ENCODE data around the gene DNAH6.

Gene DNAH6

GRCh38 chr2:84788498-84788897 is 272.2 kb downstream of the DNAH6 start:
- in situ Hi-C loops (cut with HindIII; ENCODE audit: low sequenced_read_pairs) = loop anchor here (10.0 kb wide), 1 partner anchor 56 kb away; no protein-coding TSS in a partner anchor

GRCh38 chr2:84792856-84793522 is 276.7 kb downstream of the DNAH6 start:
- in situ Hi-C loops (cut with HindIII; ENCODE audit: low sequenced_read_pairs) = no loop called here

GRCh38 chr2:84793641-84794040 is 277.3 kb downstream of the DNAH6 start:
- in situ Hi-C loops (cut with HindIII; ENCODE audit: low sequenced_read_pairs) = no loop called here

- in situ Hi-C loops (cut with HindIII; ENCODE audit: low sequenced_read_pairs) = no loop called here
Observed at GRCh38 chr2:84796798-84797197, 280.5 kb downstream of the DNAH6 start.

GRCh38 chr2:84797271-84797670 is 281.0 kb downstream of the DNAH6 start:
- in situ Hi-C loops (cut with HindIII; ENCODE audit: low sequenced_read_pairs) = no loop called here

- in situ Hi-C loops (cut with HindIII; ENCODE audit: low sequenced_read_pairs) = no loop called here
Observed at GRCh38 chr2:84799772-84800171, 283.5 kb downstream of the DNAH6 start.

- in situ Hi-C loops (cut with HindIII; ENCODE audit: low sequenced_read_pairs) = no loop called here
Observed at GRCh38 chr2:84800194-84800805, 284.0 kb downstream of the DNAH6 start.

- in situ Hi-C loops (cut with HindIII; ENCODE audit: low sequenced_read_pairs) = no loop called here
Observed at GRCh38 chr2:84801811-84802210, 285.5 kb downstream of the DNAH6 start.

- in situ Hi-C loops (cut with HindIII; ENCODE audit: low sequenced_read_pairs) = loop anchor here (5.0 kb wide), 1 partner anchor 97 kb away; no protein-coding TSS in a partner anchor
Observed at GRCh38 chr2:84805250-84805958, 289.1 kb downstream of the DNAH6 start.

GRCh38 chr2:84807063-84807485 is 290.8 kb downstream of the DNAH6 start:
- in situ Hi-C loops (cut with HindIII; ENCODE audit: low sequenced_read_pairs) = loop anchor here (5.0 kb wide), 1 partner anchor 95 kb away; no protein-coding TSS in a partner anchor

- in situ Hi-C loops (cut with HindIII; ENCODE audit: low sequenced_read_pairs) = loop anchor here (5.0 kb wide), 1 partner anchor 94 kb away; no protein-coding TSS in a partner anchor
Observed at GRCh38 chr2:84808279-84808678, 292.0 kb downstream of the DNAH6 start.

- in situ Hi-C loops (cut with HindIII; ENCODE audit: low sequenced_read_pairs) = no loop called here
Observed at GRCh38 chr2:84811839-84812431, 295.6 kb downstream of the DNAH6 start.

- in situ Hi-C loops (cut with HindIII; ENCODE audit: low sequenced_read_pairs) = no loop called here
Observed at GRCh38 chr2:84815146-84815545, 298.8 kb downstream of the DNAH6 start.

GRCh38 chr2:84816426-84817026 is 300.2 kb downstream of the DNAH6 start:
- in situ Hi-C loops (cut with HindIII; ENCODE audit: low sequenced_read_pairs) = no loop called here

GRCh38 chr2:84817239-84817655 is 300.9 kb downstream of the DNAH6 start:
- in situ Hi-C loops (cut with HindIII; ENCODE audit: low sequenced_read_pairs) = no loop called here

GRCh38 chr2:84821806-84822205 is 305.5 kb downstream of the DNAH6 start:
- in situ Hi-C loops (cut with HindIII; ENCODE audit: low sequenced_read_pairs) = no loop called here

- in situ Hi-C loops (cut with HindIII; ENCODE audit: low sequenced_read_pairs) = no loop called here
Observed at GRCh38 chr2:84823229-84823628, 306.9 kb downstream of the DNAH6 start.

- in situ Hi-C loops (cut with HindIII; ENCODE audit: low sequenced_read_pairs) = no loop called here
Observed at GRCh38 chr2:84823788-84824187, 307.5 kb downstream of the DNAH6 start.

GRCh38 chr2:84827978-84828575 is 311.8 kb downstream of the DNAH6 start:
- in situ Hi-C loops (cut with HindIII; ENCODE audit: low sequenced_read_pairs) = no loop called here

GRCh38 chr2:84829693-84830092 is 313.4 kb downstream of the DNAH6 start:
- in situ Hi-C loops (cut with HindIII; ENCODE audit: low sequenced_read_pairs) = no loop called here

GRCh38 chr2:84830095-84830494 is 313.8 kb downstream of the DNAH6 start:
- in situ Hi-C loops (cut with HindIII; ENCODE audit: low sequenced_read_pairs) = no loop called here
